ENCODE measurements around the gene SMARCAL1.

- TF ChIP-seq TAF1 (IDR thresholded peaks at IDR 0.05; ENCODE audit: borderline replicate concordance, insufficient read depth, low read length): no peak
- TF ChIP-seq POLR2AphosphoS5 (IDR thresholded peaks at IDR 0.05; ENCODE audit: low read depth, low read length): no peak
Measured at GRCh38 chr2:216526939-216527338, 114.7 kb downstream of the SMARCAL1 start.

All from PFSK-1 (cell line).